ENCODE measurements around the gene KRTAP4-2.
"Not testable (repeated sequence)": the region's sequence is repeated elsewhere in the genome, so short reads cannot be mapped to it uniquely, and the experiment has no call there.

Gene KRTAP4-2

DNA sequence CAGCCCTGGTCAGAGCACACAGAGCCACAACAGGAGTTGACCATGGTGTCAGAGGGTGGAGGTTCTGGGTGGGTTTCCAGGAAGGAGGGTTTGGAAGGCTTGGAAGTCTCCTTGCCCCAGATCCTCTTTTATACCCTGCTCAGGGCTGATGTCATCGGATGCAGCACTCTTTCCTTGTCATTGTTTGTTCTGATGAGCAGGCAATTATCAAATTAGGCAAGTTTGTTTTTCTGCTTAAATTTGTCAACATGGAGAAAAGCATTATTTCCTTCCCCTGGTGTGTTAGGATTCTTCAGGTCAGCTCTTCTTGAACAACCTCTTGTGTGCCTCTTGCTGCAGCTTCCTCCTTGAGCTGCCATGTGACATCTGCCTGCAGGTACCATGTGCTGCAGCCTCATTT, 17.4 kb downstream of the KRTAP4-2 start, which contains the start of gene KRTAP4-4:
TSS of gene KRTAP4-4 (minus strand) at position 101 of the 400 bp plus-strand sequence. CDS start at position 44, 57 bp downstream.
- no peak for DNase-seq

DNA sequence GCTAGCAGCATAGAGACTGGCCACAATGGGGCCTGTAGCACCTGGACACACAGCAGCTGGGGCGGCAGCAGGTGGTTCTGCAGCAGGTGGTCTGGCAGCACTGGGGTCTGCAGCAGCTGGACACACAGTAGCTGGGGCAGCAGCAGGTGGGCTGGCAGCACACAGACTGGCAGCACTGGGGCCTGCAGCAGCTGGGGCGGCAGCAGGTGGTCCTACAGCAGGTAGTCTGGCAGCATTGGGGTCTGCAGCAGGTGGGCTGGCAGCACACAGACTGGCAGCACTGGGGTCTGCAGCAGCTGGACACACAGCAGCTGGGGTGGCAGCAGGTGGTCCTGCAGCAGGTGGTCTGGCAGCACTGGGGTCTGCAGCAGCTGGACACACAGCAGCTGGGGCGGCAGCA, 17.8 kb downstream of the KRTAP4-2 start:
- DNase-seq = not testable (repeated sequence)

DNA sequence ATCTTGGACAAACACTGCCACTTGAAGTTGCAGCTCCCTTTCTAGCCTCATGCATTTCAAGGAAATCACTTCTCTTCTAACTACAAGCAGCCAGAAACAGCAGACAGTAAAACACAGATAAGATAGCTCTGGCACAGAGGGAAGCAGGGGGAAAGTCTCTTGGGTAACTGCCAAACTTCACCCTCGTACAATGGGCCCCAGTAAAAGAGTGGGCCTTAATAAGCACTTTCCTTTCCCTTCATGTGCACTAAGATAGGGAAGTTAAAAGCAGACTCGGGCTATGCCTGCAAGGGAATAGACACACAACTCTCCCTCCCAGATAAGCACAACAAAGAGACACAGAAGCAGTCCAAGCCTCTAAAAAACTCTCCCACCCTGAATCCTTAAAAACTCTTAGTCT, 24.2 kb downstream of the KRTAP4-2 start:
- no peak for DNase-seq

DNA sequence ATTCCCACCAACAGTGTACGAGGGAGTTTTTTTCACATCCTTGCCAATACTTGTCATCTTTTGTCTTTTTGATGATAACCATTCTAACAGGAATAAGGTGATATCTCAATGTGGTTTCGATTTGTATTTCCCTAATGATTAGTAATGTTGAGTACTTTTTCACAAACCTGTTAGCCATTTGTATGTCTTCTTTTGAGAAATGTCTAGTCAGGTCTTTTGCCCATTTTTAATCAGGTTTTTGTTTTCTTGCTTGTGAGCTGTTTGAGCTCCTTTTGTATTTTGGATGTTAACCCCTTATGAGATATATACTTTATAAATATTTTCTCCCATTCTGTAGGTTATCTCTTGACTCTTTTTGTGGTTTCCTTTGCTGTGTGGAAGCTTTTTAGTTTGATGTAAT, 26.5 kb downstream of the KRTAP4-2 start:
- no peak for DNase-seq

DNA sequence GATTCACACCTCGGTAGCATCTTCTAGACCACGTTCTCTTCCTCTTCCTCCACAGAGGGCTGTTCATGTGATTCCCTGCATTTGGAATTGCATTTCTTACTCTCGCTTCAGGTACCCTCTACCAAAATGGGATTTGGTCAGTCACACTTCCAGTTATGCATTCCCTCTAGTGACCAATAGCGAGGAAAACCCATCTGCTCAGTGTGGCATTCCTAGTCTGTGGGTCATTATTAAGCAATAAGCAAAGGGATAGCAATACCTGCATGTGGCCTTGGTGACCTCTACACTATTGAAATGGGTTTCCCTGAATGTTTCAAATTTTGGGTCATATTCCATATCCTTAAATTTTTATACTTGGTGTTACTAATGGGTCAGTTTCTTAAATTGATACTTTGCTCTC, 28.0 kb downstream of the KRTAP4-2 start:
- DNase-seq = no peak

DNA sequence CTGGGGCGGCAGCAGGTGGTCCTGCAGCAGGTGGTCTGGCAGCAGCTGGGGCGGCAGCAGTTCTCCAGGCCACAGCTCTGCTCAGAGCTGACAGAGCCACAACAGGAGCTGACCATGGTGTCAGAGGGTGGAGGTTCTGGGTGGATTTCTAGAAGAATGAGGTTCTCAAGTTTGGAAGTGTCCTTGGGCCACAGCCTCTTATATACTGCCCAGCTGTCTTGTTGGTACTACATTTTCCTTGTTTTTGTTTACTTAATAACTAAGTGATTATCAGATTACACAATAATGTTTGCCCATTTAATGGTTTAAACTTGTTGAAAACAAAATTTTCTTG, 28.4 kb downstream of the KRTAP4-2 start, which contains the start of gene KRTAP4-5:
TSS of gene KRTAP4-5 (minus strand) at position 174 of the 334 bp plus-strand sequence. CDS start at position 116, 58 bp downstream.
- no peak for DNase-seq

DNA sequence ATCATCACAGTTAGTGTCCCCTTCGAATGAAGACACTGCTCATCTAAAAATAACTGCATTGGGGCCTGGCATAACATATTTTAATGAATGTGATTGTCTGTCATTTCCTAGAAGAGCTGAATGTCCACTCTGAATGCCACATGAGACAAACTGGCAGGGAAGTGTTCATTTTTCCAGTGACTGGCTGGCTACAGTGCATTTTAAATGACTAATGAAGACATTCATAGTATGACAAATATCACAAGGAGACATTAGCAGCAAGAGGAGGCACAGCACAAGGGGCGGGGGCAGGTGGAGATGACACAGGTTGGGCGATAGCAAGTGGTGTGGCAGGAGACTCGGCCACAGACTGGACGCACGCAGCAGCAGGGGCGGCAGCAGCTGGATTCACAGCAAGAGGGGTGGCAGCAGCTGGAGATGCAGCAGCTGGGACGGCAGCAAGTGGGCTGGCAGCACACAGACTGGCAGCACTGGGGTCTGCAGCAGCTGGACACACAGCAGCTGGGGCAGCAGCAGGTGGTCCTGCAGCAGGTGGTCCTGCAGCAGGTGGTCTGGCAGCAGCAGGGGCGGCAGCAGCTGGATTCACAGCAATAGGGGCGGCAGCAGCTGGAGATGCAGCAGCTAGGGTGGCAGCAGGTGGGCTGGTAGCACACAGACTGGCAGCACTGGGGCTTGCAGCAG, 28.9 kb downstream of the KRTAP4-2 start:
- not testable (repeated sequence) for DNase-seq

DNA sequence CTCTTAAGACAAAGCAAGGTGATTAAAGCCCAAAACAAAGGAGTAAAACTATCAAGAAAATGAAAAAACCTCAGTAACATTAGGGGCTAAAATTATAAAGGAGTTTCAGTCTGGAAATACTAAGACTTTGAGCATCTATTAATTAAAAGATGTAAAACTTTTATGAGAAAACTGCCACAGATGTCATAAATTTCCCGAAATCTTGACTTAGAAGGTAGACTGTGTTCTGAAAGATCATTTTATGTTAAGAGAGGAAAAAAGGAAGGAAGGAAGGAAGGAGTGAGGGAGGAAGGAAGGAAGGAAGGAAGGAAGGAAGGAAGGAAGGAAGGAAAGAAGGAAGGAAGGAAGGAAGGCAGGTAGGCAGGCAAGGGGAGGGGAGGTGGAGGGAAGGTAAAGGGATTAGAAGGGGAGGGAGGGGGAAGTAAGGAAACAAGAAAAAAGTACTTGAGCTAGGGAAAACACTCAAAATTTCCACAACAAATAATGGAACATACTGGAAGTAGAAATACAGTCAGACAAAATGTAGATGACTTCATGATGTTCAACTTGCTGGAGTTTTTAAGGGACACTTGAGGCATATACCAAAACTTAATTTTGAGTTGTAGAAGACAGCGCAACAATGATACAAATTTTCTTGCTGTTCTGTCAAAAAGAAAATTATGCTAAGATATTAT, 30.4 kb downstream of the KRTAP4-2 start:
- DNase-seq = no peak

DNA sequence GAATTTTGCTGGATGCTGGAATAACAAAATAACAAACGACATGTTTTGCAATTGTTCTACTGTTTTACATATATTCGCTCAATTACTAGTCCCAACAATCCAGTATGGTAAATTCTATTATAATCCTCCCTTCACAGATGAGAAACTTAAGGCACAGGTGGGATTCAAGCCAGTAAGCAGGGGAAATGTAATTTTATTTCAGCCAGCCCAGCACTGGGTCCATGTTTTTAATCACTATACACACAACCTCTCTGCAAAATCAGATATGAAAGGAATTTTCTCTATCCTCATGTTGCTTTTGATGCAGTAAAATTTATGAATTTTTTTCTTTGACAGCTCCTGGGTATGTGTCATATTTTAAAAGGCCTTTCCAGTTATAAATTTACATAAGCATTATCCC, 32.8 kb downstream of the KRTAP4-2 start:
- DNase-seq = no peak

DNA sequence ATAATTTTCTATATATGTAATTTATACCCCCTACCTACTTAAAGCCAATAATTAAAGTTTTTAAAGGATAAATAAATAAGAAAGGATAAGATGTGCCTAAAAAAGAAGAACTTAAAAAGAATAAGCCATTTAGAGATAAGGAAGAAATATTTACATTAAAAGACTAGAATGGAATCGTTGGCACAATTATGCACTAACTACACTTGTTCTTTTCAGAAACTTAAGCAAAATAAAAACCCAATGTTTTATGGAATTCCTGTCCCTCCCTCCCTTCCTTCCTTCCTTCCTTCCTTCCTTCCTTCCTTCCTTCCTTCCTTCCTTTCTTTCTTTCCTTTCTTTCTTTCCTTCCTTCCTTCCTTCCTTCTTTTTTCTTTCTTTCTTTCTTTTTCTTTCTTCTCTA, 33.2 kb downstream of the KRTAP4-2 start:
- no peak for DNase-seq

DNA sequence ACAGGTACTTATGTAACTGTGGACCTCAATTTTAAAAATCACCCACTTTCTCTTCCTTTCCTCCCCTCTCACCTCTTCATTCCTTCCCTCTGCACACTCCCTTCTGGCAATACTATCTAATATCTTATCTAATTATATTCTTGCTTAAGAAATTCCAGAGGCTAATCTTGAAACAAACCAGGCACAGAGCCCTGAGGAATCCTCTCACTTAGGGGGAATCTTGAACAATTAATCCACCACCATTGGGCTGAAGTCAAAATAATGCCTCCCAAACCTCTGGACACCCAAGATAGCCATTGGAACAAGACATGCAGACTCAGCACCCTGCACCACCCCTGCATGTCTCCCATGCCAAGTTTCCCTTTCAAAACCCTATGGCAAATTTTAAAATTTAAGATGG, 36.7 kb downstream of the KRTAP4-2 start:
- DNase-seq = no peak

DNA sequence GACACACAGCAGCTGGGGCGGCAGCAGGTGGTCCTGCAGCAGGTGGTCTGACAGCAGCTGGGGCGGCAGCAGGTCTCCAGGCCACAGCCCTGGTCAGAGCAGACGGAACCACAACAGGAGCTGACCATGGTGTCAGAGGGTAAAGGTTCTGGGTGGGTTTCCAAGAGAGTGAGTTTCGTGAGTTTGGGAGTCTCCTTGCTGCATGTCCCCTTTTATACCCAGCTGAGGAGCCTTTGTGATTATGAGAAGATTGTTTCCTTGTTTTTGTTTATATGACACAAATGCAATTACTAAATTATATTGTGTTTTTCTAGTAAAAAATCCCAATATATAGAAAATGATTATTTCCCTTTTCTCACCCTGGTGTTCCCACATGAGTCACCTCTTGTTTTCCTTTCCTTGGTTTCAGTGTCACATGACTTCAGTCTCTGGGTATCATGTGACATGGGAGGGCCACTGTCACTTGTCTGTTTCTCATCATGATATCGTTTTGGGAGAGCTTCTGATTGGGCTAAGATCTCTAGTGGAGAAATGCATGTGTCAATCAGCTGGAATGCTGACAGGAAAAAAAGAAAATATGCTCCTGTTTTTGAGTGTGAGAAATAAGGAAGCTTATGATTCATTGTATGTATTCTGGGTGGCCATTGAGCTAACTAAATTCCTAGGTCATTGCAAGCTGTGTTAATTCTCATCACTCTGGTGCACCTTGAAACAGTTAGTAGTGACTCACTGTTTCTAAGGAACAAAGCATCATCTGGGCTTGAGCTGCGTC, 37.5 kb downstream of the KRTAP4-2 start, which contains the start of gene KRTAP4-6:
TSS of gene KRTAP4-6 (minus strand) at position 185 of the 772 bp plus-strand sequence. CDS start at position 128, 57 bp downstream.
- DNase-seq = no peak

DNA sequence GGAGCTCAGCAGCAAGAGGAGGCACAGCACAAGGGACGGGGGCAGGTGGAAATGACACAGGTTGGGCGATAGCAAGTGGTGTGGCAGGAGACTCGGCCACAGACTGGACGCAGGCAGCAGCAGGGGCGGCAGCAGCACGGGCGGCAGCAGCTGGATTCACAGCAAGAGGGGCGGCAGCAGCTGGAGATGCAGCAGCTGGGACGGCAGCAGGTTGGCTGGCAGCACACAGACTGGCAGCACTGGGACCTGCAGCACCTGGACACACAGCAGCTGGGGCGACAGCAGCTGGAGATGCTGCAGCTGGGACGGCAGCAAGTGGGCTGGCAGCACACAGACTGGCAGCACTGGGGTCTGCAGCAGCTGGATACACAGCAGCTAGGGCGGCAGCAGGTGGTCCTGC, 38.2 kb downstream of the KRTAP4-2 start:
- DNase-seq = not testable (repeated sequence)

DNA sequence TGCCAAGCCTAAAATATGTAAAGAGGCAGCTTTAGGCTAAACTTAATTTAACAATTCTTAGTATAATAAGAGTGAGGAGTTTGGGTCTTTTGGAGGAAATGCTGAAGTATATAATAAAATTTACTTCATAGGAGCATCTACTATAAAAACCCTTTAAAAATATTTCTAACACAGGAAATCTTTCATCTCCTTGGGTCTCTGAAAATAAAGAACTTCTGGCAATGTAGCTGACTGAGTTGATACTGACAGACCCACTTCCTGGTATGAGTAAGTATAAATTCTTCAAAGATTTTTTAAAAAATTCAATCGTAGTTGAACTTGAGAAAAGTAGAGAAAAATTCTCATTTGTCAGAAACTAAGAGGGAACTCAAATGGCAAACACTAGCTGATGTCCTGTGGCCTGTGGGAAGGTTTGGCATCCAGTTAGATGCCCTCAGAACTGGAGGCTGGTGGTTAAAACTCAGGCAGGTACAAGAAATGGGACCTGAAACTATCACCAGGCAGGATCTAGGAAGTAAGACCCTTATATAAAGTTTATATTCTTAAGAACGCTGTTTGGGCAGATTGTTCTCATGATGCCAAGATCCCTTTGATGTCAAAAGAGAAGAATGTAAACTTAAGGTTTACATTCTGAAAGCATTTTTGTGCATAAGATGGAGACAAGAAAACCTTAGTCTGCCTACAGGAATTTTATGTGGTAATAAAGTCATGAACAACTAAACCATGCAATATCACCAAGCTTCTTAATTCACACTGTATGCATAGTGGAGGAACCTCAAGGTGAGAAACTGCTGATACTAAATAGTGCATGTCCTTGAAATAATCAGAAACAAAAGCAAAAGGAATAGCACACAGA, 43.9 kb downstream of the KRTAP4-2 start:
- DNase-seq = no peak

DNA sequence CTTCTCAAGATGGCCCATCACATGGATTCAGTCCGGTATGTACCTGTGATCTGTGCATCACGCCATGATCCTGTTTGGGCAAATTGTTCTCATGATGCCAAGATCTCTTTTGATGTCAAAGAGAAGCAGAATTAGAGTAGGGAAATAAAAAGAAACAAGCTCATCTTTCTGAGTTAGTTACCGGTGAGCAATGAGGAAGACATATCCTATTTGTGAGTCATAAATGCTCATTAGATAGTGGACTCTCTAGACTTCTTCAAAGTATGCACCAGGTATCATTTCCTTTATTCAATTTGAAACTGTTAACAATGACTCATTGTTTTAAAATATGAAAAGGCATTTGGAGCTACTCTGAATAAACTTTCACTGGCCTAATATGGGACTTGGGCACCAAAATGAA, 46.0 kb downstream of the KRTAP4-2 start:
- no peak for DNase-seq

Data from cerebellar nuclear complex (tissue), 1 donor.